Stimulated activated naive CD8-positive, alpha-beta T cell treated with anti-CD3 and anti-CD28 coated beads, Interleukin-15, Interleukin-2, amounts not matched to agents 100 U/mL and 50 U/mL, for 24 hours (primary cell): ENCODE measurements around the gene KSR2.
"Not testable (repeated sequence)": the region's sequence is repeated elsewhere in the genome, so short reads cannot be mapped to it uniquely, and the experiment has no call there.

ENCODE experiments used
- ATAC-seq: fragments of 150-1000 bp; cut with Tn5 transposase; one replicate; pipeline ENCODE4 v1.10.0; 2021
- DNase-seq: peaks from one replicate; pipeline ENCODE4 v3.0.0; 2021

Gene KSR2

GRCh38 chr12:117760990-117761389 lies 207.8 kb downstream of the KSR2 start:
- ATAC-seq, result no peak
- DNase-seq, result no peak

GRCh38 chr12:117750657-117751056 lies 218.1 kb downstream of the KSR2 start:
- no peak for ATAC-seq
- DNase-seq, result no peak

GRCh38 chr12:117749431-117749830 lies 219.4 kb downstream of the KSR2 start:
- no peak for ATAC-seq

GRCh38 chr12:117746358-117746757 lies 222.4 kb downstream of the KSR2 start:
- not testable (repeated sequence) for DNase-seq, ATAC-seq

More at GRCh38 chr12:117749431-117749830, 219.4 kb downstream of the KSR2 start:
- no peak for DNase-seq

GRCh38 chr12:117744418-117744817 lies 224.4 kb downstream of the KSR2 start:
- DNase-seq, result no peak
- no peak for ATAC-seq

DNA sequence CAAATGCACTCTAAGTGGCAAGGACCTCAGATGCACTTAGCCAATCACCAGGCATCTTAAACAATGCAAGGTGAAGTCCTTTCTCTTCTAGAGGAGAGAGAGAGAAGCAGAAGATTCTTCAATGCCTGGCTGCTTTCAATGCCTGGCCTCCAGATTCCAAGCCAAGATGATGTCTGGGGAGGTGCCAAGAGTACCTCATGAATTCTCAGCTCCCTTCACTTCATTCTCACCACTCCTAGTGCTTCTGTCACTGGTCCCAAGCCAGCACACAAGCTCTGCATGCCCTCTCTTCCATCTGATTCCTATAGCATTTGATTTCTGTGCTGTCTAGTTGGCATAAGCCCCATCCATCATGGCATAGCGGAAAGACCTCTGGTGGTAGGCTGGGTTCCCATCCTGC lies 225.0 kb downstream of the KSR2 start:
- DNase-seq, result no peak
- ATAC-seq, result no peak

DNA sequence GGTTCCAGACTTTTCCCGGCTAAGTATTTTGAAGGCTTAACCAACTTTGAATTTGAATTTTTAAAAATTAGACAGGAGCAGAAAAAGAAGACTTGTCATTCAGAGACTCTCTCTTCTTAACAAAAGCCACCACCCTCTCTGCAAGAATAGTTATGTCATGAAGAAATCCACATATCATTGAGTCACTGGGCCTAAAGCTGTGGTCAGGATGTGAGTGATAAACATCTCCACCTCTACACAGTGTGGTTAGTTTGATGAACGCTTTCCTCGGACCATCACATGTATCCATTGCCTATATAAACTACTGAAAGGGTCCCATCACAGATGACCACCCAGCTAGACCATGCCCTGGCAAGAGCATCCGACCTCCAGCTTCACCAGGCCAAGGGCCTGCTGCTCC lies 226.1 kb downstream of the KSR2 start:
- DNase-seq (no peak), ATAC-seq (no peak)

DNA sequence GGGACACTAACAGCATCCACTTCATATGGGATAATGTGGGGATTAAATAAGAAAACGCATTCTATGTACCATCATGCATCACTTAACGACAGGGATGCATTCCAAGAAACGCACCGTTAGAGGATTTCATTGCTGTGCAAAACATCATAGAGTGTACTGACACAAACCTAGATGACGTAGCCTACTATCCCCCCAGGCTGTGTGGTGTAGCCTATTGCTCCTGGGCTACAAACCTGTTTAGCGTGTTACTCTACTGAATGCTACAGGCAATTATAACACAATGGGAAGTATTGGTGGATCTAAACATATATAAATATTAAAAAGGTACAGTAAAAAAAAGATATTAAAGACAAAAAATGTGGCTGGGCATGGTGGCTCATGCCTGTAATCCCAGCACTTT lies 230.6 kb downstream of the KSR2 start:
- DNase-seq, result no peak
- ATAC-seq, result no peak

GRCh38 chr12:117733549-117733805 lies 235.3 kb downstream of the KSR2 start:
- no peak for ATAC-seq

DNA sequence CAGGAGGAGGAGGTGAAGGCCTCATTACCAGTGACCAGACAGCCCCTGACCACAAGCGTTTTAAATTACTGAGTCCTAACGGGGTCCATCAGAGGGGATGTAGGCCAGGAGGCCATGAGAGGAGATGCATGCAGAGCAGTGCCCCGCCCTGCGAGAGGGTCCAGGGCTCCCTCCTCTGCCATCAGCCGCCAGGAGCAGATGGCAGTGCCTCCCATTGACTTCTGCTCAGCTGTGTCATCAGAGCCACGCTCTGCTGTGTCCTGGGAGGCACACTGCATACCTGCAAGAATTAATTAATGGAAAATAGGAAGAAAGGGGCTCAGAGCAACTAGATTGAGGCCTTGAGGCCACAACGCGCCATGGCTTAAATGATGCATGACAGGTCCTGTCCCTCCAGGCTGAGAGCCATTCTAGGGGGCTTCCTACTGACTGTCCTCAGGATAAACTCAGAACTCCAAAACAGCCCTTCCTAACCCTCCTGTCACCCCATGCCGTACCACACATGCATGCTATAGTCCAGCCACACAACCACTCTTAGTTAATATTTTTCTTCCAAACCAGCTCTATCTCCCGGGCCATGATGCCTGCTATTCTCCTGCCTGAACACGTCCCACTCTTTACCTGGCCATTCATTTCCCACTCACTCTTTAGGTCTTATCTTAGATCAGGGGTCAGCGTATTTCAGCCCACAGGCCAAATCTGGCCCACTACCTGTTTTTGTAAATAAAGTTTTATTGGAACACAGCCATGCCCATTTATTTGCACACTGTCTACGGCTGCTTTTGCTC lies 235.8 kb downstream of the KSR2 start:
- no peak for DNase-seq
- no peak for ATAC-seq

More at GRCh38 chr12:117733549-117733805, 235.3 kb downstream of the KSR2 start:
- no peak for DNase-seq

DNA sequence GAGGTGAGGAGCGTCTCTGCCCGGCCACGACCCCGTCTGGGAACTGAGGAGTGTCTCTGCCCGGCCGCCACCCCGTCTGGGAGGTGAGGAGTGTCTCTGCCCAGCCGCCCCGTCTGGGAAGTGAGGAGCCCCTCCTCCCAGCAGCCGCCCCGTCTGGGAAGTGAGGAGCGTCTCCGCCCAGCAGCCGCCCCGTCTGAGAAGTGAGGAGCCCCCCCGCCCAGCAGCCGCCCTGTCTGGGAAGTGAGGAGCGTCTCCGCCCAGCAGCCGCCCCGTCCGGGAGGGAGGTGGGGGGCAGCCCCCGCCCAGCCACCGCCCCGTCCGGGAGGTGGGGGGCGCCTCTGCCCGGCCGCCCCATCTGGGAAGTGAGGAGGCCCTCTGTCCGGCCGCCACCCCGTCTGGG lies 237.7 kb downstream of the KSR2 start:
- DNase-seq, result not testable (repeated sequence)

GRCh38 chr12:117727301-117727700 lies 241.5 kb downstream of the KSR2 start:
- ATAC-seq, result no peak

More for the DNA sequence above, 237.7 kb downstream of the KSR2 start:
- ATAC-seq, result not testable (repeated sequence)

DNA sequence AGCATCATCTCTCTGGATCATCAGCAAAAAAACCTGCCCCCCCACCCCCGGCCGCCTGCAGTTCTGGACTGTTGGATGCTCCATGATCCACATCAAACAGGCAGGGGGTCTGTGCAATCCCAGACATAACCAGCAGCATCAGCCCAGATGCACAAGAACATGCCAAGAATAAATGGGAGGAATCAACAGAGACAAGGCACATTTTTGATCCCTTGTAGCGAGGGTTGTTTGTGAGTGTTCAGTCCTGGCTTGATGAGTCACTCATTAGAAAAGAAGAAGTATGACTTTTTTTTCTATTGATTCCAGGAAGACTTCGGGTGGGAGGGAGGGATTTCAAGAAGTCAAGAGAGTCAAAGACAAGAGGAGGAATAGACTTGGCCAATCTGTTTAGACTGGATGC lies 244.2 kb downstream of the KSR2 start:
- ATAC-seq (no peak), DNase-seq (no peak)

More at GRCh38 chr12:117727301-117727700, 241.5 kb downstream of the KSR2 start:
- no peak for DNase-seq

DNA sequence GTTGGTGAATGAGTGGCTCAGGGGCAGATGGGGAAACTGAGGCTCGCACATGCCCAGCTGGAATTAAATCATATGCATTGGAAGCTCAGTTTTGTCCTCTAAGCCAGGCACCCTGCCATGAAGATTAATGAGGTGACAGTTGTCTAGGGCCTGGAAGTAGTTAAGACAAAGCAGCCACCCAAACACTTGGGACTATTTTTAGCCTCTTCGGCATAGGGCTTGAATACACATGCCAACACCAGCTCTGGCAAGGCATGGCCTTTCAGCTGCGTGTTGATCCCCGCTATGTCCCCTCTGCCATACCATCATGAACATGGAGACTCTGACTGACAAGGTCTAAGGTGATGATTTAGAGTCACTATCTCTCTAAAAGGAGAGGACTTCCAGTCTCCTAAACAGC lies 250.2 kb downstream of the KSR2 start:
- ATAC-seq (no peak), DNase-seq (no peak)

DNA sequence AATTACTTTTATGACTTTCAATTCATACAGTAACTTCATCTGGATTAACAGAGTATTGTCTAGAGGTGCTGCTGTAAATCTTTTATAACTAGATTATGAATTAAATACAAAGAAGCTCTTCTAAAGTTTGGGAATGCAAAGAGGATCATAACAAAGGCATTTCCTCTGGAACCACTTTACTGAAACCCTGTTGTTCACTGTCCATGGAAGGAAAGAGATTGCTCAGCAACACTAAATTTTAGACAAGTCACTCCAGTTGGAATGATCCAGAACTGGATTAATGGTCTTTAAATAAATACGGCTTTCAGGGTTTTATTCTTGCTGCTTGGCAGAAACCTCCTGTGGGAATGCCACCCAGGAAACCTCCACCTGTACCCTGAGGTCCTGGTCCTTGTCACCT lies 250.6 kb downstream of the KSR2 start:
- no peak for DNase-seq
- no peak for ATAC-seq

DNA sequence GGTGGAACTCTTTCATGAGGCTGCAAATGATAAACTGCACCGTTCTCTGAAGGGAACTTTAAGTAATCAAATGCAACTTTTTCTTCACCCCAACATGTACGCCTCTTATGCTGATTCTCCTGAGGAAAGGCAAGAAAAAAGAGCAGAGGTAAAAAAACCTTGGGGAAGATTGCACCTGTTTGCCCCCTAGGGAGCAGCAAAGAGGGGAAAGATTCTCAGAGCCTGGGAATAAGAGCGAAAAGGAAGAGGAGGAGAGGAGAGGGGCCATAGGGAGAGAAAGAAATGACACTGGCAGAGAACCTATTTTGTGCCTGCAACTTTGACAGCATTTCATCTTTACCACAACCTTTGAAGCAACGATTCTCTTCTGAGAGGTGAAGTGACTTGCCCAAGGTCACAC lies 254.6 kb downstream of the KSR2 start:
- DNase-seq, result no peak
- ATAC-seq, result no peak

- ATAC-seq, result no peak
- DNase-seq, result no peak
Measured at GRCh38 chr12:117710121-117710520, 258.7 kb downstream of the KSR2 start.

GRCh38 chr12:117707861-117708260 lies 260.9 kb downstream of the KSR2 start:
- no peak for ATAC-seq
- DNase-seq, result no peak

DNA sequence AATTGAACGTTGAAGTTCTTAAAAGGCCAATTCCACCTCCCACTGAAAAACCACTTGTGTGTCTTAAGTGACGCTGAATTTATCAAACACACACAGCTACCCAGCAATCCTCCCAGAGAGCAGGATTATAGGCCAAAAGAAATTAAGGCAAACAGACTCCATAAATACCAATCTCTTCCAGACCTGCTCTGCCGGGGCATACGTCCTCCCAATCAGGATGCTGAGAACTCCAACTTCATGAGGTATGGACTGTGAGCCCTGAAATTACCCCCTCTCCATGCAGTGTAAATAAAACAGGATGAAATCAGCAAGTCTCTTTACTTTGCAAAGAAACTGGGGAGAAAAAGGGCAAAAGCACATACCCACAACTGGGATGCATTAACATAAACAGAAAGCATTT lies 265.2 kb downstream of the KSR2 start:
- ATAC-seq, result no peak

DNA sequence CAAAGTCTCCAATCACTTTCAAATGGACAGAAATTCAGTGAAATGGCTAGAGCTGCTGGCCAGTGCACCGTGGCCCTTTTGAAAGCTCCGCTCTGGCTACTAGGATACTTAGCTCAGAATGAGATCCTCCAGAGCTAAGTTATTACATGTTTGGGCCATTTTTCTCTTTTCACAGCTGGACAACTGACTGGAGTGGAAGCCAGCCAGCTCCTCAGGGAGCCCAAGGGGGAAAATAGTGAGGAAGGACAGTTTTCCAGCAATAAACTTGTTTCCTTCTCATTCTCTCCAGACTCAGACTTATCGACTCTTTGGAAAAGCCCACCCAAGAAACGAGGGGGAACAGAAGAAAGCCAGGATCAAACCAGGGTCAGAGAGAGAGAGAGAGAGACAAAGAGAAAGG lies 266.0 kb downstream of the KSR2 start:
- ATAC-seq (no peak), DNase-seq (no peak)

More for the DNA sequence above, 265.2 kb downstream of the KSR2 start:
- DNase-seq, result no peak

- DNase-seq, result no peak
- no peak for ATAC-seq
Measured at GRCh38 chr12:117699575-117699974, 269.2 kb downstream of the KSR2 start.

GRCh38 chr12:117699118-117699517 lies 269.7 kb downstream of the KSR2 start:
- ATAC-seq (no peak), DNase-seq (no peak)

DNA sequence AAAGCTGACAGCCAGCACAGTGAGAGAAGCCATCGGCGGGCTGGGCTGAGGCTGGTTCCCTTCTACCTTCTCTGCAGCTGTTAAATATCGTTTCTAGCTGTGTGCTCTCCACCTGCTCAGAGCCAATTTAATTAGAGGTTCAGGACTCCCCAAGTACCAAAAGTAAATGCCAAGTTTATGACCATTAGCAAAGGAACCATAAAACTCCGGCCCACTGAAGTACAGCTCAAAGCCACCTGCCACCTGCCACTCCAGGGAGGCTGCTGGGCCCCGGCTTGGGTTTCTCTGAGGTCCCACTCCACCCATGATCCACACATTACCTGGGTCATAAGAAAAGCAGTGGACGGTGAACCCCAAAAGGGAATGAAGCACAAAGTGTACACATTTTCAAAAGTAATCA lies 272.8 kb downstream of the KSR2 start:
- no peak for DNase-seq
- ATAC-seq, result no peak

GRCh38 chr12:117692512-117692911 lies 276.3 kb downstream of the KSR2 start:
- ATAC-seq, result no peak

DNA sequence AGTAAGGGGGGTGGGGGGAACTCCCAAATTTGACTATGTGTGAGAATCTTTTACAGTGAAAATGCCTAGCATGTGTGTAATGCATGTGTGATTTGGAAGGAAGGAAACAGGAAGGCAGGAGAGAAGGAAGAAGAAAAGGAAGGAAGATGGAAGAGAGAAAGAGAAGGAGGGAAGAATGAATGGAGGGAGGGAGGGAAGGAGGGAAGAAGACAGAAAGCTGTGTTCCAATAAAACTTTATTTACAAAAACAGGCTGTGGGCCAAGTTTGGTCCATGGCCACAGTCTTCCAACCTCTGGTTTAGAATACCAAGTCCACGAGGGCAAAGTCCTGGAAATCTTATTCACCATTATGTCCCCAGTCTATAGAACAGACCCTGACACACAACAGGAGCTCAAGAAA lies 278.9 kb downstream of the KSR2 start:
- no peak for DNase-seq
- no peak for ATAC-seq

More at GRCh38 chr12:117692512-117692911, 276.3 kb downstream of the KSR2 start:
- DNase-seq, result no peak
